ENCODE data around the gene CPT2. TPM values are rescaled to one million over a fixed set of nuclear protein-coding genes. Genes with fewer than 3 reads are reported as not detected.
"Not testable (repeated sequence)": the region's sequence is repeated elsewhere in the genome, so short reads cannot be mapped to it uniquely, and the experiment has no call there.

Gene CPT2
- total RNA-seq, 1 donor from 2014 or later = 22.9 TPM

GRCh38 chr1:53182716-53183094 lies 13.9 kb upstream of the CPT2 start:
- no peak for TF ChIP-seq CTCF (conservative IDR thresholded peaks at IDR 0.05)
- H3K4me3 Mint-ChIP-seq = no peak overlapping the region

DNA sequence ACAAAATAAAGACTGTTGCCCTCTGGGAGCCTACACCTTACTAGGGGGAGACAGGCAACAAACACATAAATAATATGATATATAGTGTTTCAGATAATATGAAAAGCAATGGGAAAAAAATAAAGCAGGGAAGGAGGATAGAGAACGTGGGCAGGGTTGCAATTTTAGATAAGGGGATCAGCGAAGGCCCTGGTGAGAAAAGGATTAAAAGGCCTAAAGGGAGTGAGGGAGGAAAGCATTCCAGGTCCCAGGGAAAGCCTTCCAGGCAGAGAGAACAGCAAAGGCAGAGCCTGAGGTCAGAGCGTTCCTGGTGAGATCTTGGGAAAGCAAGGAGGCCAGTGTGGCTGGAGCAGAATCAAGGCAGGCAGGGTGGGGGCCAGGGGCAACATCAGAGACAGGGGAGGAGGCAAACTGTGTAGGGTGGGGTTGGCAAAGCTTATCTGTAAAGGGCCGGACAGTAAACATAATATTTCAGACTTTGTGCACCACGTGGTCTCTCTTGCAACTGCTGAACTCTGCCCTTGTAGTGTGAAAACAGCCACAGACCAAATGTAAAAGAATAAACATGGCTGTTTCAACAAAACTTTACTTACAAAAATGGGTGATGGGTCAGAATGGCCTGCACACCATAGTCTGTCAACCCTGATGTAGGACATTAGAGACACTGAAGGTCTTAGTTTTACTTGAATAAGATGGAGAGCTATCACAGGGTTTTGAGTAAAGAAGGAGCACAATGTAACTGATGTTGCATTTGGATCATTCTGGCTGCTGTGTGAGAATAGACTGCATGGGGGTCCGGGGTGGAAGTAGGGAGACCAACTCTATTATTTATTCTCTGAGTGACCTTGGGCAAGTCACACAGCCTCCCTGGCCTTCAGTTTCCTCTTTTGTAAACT lies 13.3 kb upstream of the CPT2 start:
- Mint-ChIP-seq H3K4me1 (no peaks in the 10 kb centered on the region), H3K27ac (ENCODE audit: unreplicated experiment) (no peak overlapping the region), H3K27me3 (ENCODE audit: low read depth) (peaks cover 11% of the 10 kb centered on the region), H3K9me3 (no peaks in the 10 kb centered on the region), H3K4me3 (no peak overlapping the region), H3K36me3 (ENCODE audit: low read depth) (no peaks in the 10 kb centered on the region)
- DNase-seq (ENCODE audit: low read depth, low spot score) = no peak
- no peak for TF ChIP-seq CTCF (conservative IDR thresholded peaks at IDR 0.05)

More at GRCh38 chr1:53182716-53183094, 13.9 kb upstream of the CPT2 start:
- Mint-ChIP-seq H3K9me3 (no peaks in the 10 kb centered on the region), H3K36me3 (ENCODE audit: low read depth) (no peaks in the 10 kb centered on the region), H3K27ac (ENCODE audit: unreplicated experiment) (no peak overlapping the region), H3K4me1 (no peaks in the 10 kb centered on the region), H3K27me3 (ENCODE audit: low read depth) (peaks cover 9% of the 10 kb centered on the region)
- DNase-seq (ENCODE audit: low read depth, low spot score) = no peak

DNA sequence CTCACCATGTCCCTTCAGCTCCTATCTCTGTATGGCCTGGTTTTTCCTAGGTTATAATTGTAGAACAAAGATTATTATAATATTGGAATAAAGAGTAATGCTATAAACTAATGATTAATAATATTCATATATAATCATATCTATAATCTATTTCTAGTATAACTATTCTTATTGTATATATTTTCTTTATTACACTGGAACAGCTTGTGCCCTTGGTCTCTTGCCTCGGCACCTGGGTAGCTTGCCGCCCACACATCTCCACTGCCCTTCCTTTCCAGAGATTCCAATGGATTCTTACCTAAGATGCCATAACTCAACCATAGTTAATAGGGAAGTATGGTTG lies 10.7 kb upstream of the CPT2 start:
- not testable (repeated sequence) for H3K9me3 Mint-ChIP-seq; H3K27ac Mint-ChIP-seq (ENCODE audit: unreplicated experiment); DNase-seq (ENCODE audit: low read depth, low spot score); H3K4me1 Mint-ChIP-seq; H3K36me3 Mint-ChIP-seq (ENCODE audit: low read depth); H3K4me3 Mint-ChIP-seq
- peak; percentile 47 for TF ChIP-seq CTCF (conservative IDR thresholded peaks at IDR 0.05)
- peaks cover 16% of the 10 kb centered on the region for H3K27me3 Mint-ChIP-seq (ENCODE audit: low read depth)

- DNase-seq (ENCODE audit: low read depth, low spot score) = no peak
- Mint-ChIP-seq H3K4me1 (no peaks in the 10 kb centered on the region), H3K4me3 (no peak overlapping the region), H3K27ac (ENCODE audit: unreplicated experiment) (no peak overlapping the region), H3K9me3 (no peaks in the 10 kb centered on the region), H3K27me3 (ENCODE audit: low read depth) (peaks cover 16% of the 10 kb centered on the region), H3K36me3 (ENCODE audit: low read depth) (no peaks in the 10 kb centered on the region)
- TF ChIP-seq CTCF (conservative IDR thresholded peaks at IDR 0.05) = no peak
Observed at GRCh38 chr1:53186533-53186932, 10.1 kb upstream of the CPT2 start.

DNA sequence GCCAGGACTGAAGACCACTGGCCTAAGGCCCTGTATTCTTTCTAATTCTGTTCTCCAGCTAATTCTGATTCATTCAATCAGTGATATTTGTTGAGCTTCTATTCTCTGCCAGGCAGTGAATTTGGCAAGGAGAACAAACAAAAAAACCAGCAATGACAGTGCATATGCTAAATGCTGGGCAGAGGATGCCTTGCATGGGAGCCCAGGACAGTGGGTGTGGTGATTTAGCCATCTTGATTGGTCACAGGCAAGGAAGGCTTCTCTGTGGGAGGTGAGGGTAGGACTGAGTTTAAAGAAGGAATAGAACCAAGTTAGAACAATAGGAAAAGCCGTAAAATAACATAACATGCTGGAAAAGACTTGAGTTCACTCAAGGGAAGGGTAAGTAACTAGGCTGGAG lies 9.2 kb upstream of the CPT2 start:
- peaks cover 16% of the 10 kb centered on the region for H3K27me3 Mint-ChIP-seq (ENCODE audit: low read depth)
- no peaks in the 10 kb centered on the region for H3K4me1 Mint-ChIP-seq
- no peaks in the 10 kb centered on the region for H3K36me3 Mint-ChIP-seq (ENCODE audit: low read depth)
- DNase-seq (ENCODE audit: low read depth, low spot score) = no peak
- H3K27ac Mint-ChIP-seq (ENCODE audit: unreplicated experiment) = no peak overlapping the region
- TF ChIP-seq CTCF (conservative IDR thresholded peaks at IDR 0.05) = no peak
- no peaks in the 10 kb centered on the region for H3K9me3 Mint-ChIP-seq
- H3K4me3 Mint-ChIP-seq = no peak overlapping the region
